IMR-90 (cell line): ENCODE measurements around the gene ITK. TPM values are rescaled to one million over a fixed set of nuclear protein-coding genes. Genes with fewer than 3 reads are reported as not detected.

Experiments
- ATAC-seq: fragments of 200-7000 bp; cut with Tn5 transposase; 2 replicates; pipeline ENCODE4 v1.9.1; 2020; ENCODE audit warnings: low read depth, mild to moderate bottlenecking, moderate library complexity
- BruUV-seq: library from RNA; stranded (reverse); fragments of 400-500 nt; replicated peaks from 2 replicates; lab custom pipeline; 2021; lab: Mats Ljungman, UMichigan
- CTCF ChIA-PET: fragments of 300-600 bp; formaldehyde crosslinking; extraction: SDS; loops from one replicate; lab custom pipeline; 2021; ENCODE audit warnings: antibody characterized with exemption; lab: Yijun Ruan, JAX
- POLR2A ChIA-PET: fragments of 300-600 bp; sonication (Branson Sonifier 250); formaldehyde crosslinking; loops from one replicate; lab custom pipeline; 2022; ENCODE audit warnings: antibody characterized with exemption; ENCODE audit not compliant: unreplicated experiment; lab: Charles Lee
- DNase-seq: peaks from one replicate; pipeline ENCODE4 v3.0.0; 2013
- H2AFZ ChIP-seq: replicated peaks from 2 replicates; pipeline ENCODE3; 2013; ENCODE audit warnings: low read length, mild to moderate bottlenecking; ENCODE audit not compliant: poor library complexity
- H2AK5ac ChIP-seq: 2 replicates; pipeline ENCODE4 v1.6.1; 2013; ENCODE audit warnings: low read depth, low read length, inconsistent platforms
- H2AK9ac ChIP-seq: replicated peaks from 2 replicates; pipeline ENCODE3; 2013; ENCODE audit warnings: mild to moderate bottlenecking, low read depth, low read length, moderate library complexity; ENCODE audit not compliant: poor library complexity
- H2BK120ac ChIP-seq: 2 replicates; pipeline ENCODE4 v1.6.1; 2013; ENCODE audit warnings: low read depth, low read length, inconsistent platforms
- H2BK15ac ChIP-seq: 3 replicates; pipeline ENCODE4 v1.6.1; 2013; ENCODE audit warnings: low read depth, low read length, inconsistent platforms
- H2BK20ac ChIP-seq: 2 replicates; pipeline ENCODE4 v1.6.1; 2013; ENCODE audit warnings: low read depth, mild to moderate bottlenecking, inconsistent platforms, low read length, moderate library complexity
- H2BK5ac ChIP-seq: 2 replicates; pipeline ENCODE4 v1.6.1; 2013; ENCODE audit warnings: mild to moderate bottlenecking, low read depth, low read length, inconsistent platforms; ENCODE audit not compliant: poor library complexity, severe bottlenecking
- H3K14ac ChIP-seq: replicated peaks from 2 replicates; pipeline ENCODE4 v1.6.1; 2013; ENCODE audit warnings: low read depth, low read length, inconsistent platforms
- H3K18ac ChIP-seq: 2 replicates; pipeline ENCODE4 v1.6.1; 2013; ENCODE audit warnings: low read depth, low read length, control low read depth
- H3K23ac ChIP-seq: 2 replicates; pipeline ENCODE4 v1.6.1; 2013; ENCODE audit warnings: low read depth, low read length, inconsistent platforms
- H3K27ac ChIP-seq: 2 replicates; pipeline ENCODE4 v1.5.1; 2013; ENCODE audit warnings: mild to moderate bottlenecking, control low read depth, low read length; ENCODE audit not compliant: insufficient read depth
- H3K27me3 ChIP-seq: 2 replicates; pipeline ENCODE4 v1.6.1; 2013; ENCODE audit warnings: low read length; ENCODE audit not compliant: control insufficient read depth, insufficient read depth
- H3K36me3 ChIP-seq: 2 replicates; pipeline ENCODE4 v1.6.1; 2013; ENCODE audit warnings: low read length, mixed read lengths; ENCODE audit not compliant: control insufficient read depth, insufficient read depth
- H3K4ac ChIP-seq: 2 replicates; pipeline ENCODE4 v1.6.1; 2013; ENCODE audit warnings: low read depth, low read length, inconsistent platforms
- H3K4me1 ChIP-seq: 2 replicates; pipeline ENCODE4 v1.6.1; 2013; ENCODE audit warnings: low read length, mixed read lengths; ENCODE audit not compliant: control insufficient read depth, insufficient read depth
- H3K4me2 ChIP-seq: 2 replicates; pipeline ENCODE4 v1.6.1; 2013; ENCODE audit warnings: low read depth, mild to moderate bottlenecking, control low read depth, low read length, moderate library complexity
- H3K4me3 ChIP-seq: 2 replicates; pipeline ENCODE4 v1.5.1; 2013; ENCODE audit warnings: low read depth, mild to moderate bottlenecking, control low read depth, low read length, moderate library complexity; ENCODE audit not compliant: insufficient read depth
- H3K56ac ChIP-seq: 2 replicates; pipeline ENCODE4 v1.6.1; 2013; ENCODE audit warnings: low read length, inconsistent platforms; ENCODE audit not compliant: insufficient read depth; ENCODE audit errors: extremely low read depth
- H3K79me1 ChIP-seq, 2 experiments: 2 replicates each; pipeline ENCODE4 v1.6.1; 2013; ENCODE audit warnings: low read length in 2 of 2, inconsistent platforms in 1 of 2, low read depth in 1 of 2
- H3K9ac ChIP-seq: 2 replicates; pipeline ENCODE4 v1.6.1; 2013; ENCODE audit warnings: low read depth, low read length, control low read depth
- H3K9me1 ChIP-seq: 2 replicates; pipeline ENCODE4 v1.6.1; 2013; ENCODE audit warnings: low read length, inconsistent platforms; ENCODE audit not compliant: insufficient read depth
- H3K9me3 ChIP-seq: 2 replicates; pipeline ENCODE4 v1.6.1; 2013; ENCODE audit warnings: low read length; ENCODE audit not compliant: control insufficient read depth, insufficient read depth
- H4K20me1 ChIP-seq: 2 replicates; pipeline ENCODE4 v1.6.1; 2013; ENCODE audit warnings: low read length, inconsistent platforms; ENCODE audit not compliant: insufficient read depth
- H4K5ac ChIP-seq: 2 replicates; pipeline ENCODE4 v1.6.1; 2013; ENCODE audit warnings: mild to moderate bottlenecking, low read depth, low read length, control low read depth
- H4K8ac ChIP-seq, 2 experiments: 2 replicates each; pipeline ENCODE4 v1.6.1; 2013; ENCODE audit warnings: low read depth in 2 of 2, low read length in 2 of 2, control low read depth in 1 of 2, inconsistent platforms in 1 of 2
- H4K91ac ChIP-seq: 2 replicates; pipeline ENCODE4 v1.6.1; 2013; ENCODE audit warnings: low read depth, low read length, inconsistent platforms; ENCODE audit not compliant: insufficient read depth
- MAZ ChIP-seq: IDR thresholded peaks from 2 replicates; pipeline ENCODE4 v1.6.1; 2012; ENCODE audit warnings: low read depth, mild to moderate bottlenecking, low read length, improper control_type of control experiment, moderate library complexity, borderline replicate concordance
- RAD21 ChIP-seq: IDR thresholded peaks from 2 replicates; pipeline ENCODE4 v1.6.1; 2012; ENCODE audit warnings: low read length, improper control_type of control experiment
- RCOR1 ChIP-seq: IDR thresholded peaks from 2 replicates; pipeline ENCODE4 v1.6.1; 2012; ENCODE audit warnings: mild to moderate bottlenecking, low read length, improper control_type of control experiment; ENCODE audit not compliant: insufficient replicate concordance
- RFX5 ChIP-seq: IDR thresholded peaks from 2 replicates; pipeline ENCODE4 v1.8.0; 2012; ENCODE audit warnings: low read depth, mild to moderate bottlenecking, low read length, moderate library complexity
- WGBS, 2 experiments: methylation state at CpG; one replicate each; pipeline versions ENCODE4 v1.1.5 to v1.1.7; 2013; ENCODE audit warnings: missing lambda C conversion rate in 2 of 2; ENCODE audit not compliant: insufficient read length in 1 of 2; ENCODE audit errors: extremely low coverage in 2 of 2; 5-methylcytosine and 5-hydroxymethylcytosine counted together
- dilution Hi-C: fragments of 300-500 bp; cut with HindIII; formaldehyde crosslinking; loops from one replicate; pipeline ENCODE4 v1.14.3; 2018; ENCODE audit warnings: low sequenced_read_pairs; ENCODE audit not compliant: unreplicated experiment
- in situ Hi-C: fragments of 300-500 bp; cut with MboI; formaldehyde crosslinking; loops from 3 replicates; pipeline ENCODE4 v1.14.3; 2019; ENCODE audit warnings: low sequenced_read_pairs, inconsistent platforms, mixed read lengths
- intact Hi-C: fragments of 100-400 bp; cut with micrococcal nuclease; formaldehyde crosslinking; loops from 2 replicates; pipeline ENCODE4 v1.10.0; 2022
- polyA plus RNA-seq, 3 experiments: library from polyadenylated mRNA; depleted of rRNA; stranded (reverse); fragments of >200 nt; gene quantifications; 2 replicates each; pipeline ENCODE4 v1.2.3, GENCODE V29; 2012; ENCODE audit warnings: low replicate concordance in 1 of 3
- total RNA-seq: library from RNA; depleted of rRNA; stranded (reverse); fragments of >200 nt; gene quantifications from 2 replicates; pipeline ENCODE4 v1.2.3, GENCODE V29; 2012
- TF ChIP-seq, protein P1 (sequence below): fragments of 150-350 bp; IDR thresholded peaks from 2 replicates; pipeline ENCODE4 v1.6.1; 2016; ENCODE audit warnings: low read depth, mild to moderate bottlenecking, low read length, moderate library complexity, borderline replicate concordance
- TF ChIP-seq, protein P2 (sequence below): conservative IDR thresholded peaks from 2 replicates; pipeline ENCODE4 v1.5.1; 2012; ENCODE audit warnings: mild to moderate bottlenecking, low read depth, low read length, improper control_type of control experiment

The ITK gene
- total and polyA plus RNA-seq, 2 of the 4 experiments (the other 2 are of a cell fraction), result not detected

DNA sequence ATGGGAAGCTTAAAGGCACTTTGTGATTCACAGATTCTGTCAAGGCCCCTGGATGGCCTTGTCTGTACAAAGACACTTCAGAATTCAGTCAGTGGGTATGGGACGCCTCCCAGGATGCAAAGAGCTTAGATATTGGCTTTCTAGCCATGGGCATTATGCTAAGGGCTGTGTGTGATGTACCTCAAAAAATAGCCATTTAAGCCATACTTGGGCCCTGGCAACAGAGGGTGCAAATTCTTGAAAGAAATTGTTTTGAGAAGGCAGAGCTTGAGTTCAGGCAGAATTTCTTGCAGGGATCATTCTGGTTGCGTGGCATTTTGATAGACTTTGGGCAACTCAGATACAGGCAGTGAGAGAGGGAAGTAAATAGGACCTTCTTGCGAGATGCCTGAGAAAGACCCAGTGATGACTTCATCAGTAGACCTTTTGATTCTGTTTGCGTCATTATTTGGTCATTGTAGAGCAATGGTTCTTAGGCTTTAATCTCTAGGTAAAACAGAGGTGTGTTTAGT lies 89.2 kb downstream of the ITK start:
- POLR2A ChIA-PET, result no interaction called here
- H4K91ac ChIP-seq, result no peak overlapping the region
- no peak overlapping the region for H2AK9ac ChIP-seq
- no peak overlapping the region for H3K4ac ChIP-seq
- dilution Hi-C loops, result no loop called here
- no peaks in the 10 kb centered on the region for H3K9me1 ChIP-seq
- H3K36me3 ChIP-seq, result no peaks in the 10 kb centered on the region
- CTCF ChIA-PET, result no interaction called here
- H3K56ac ChIP-seq, result no peak overlapping the region
- 72% methylated on average over 2 of the region's 4 CpGs; no CpG with 5 or more reads in 1 of the 2 experiments for WGBS, 2 experiments
- no peak overlapping the region for H2AFZ ChIP-seq
- H4K8ac ChIP-seq, result no peak overlapping the region
- H2BK15ac ChIP-seq, result no peak overlapping the region
- no peak overlapping the region for H2AK5ac ChIP-seq
- intact Hi-C loops, result no loop called here
- no peak overlapping the region for H3K9ac ChIP-seq
- TF ChIP-seq, protein P1, sequence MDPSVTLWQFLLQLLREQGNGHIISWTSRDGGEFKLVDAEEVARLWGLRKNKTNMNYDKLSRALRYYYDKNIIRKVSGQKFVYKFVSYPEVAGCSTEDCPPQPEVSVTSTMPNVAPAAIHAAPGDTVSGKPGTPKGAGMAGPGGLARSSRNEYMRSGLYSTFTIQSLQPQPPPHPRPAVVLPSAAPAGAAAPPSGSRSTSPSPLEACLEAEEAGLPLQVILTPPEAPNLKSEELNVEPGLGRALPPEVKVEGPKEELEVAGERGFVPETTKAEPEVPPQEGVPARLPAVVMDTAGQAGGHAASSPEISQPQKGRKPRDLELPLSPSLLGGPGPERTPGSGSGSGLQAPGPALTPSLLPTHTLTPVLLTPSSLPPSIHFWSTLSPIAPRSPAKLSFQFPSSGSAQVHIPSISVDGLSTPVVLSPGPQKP, result no peak
- TF ChIP-seq RCOR1, result no peak
- no peak for TF ChIP-seq RFX5
- TF ChIP-seq MAZ, result no peak
- no peak for TF ChIP-seq RAD21
- TF ChIP-seq, protein P2, sequence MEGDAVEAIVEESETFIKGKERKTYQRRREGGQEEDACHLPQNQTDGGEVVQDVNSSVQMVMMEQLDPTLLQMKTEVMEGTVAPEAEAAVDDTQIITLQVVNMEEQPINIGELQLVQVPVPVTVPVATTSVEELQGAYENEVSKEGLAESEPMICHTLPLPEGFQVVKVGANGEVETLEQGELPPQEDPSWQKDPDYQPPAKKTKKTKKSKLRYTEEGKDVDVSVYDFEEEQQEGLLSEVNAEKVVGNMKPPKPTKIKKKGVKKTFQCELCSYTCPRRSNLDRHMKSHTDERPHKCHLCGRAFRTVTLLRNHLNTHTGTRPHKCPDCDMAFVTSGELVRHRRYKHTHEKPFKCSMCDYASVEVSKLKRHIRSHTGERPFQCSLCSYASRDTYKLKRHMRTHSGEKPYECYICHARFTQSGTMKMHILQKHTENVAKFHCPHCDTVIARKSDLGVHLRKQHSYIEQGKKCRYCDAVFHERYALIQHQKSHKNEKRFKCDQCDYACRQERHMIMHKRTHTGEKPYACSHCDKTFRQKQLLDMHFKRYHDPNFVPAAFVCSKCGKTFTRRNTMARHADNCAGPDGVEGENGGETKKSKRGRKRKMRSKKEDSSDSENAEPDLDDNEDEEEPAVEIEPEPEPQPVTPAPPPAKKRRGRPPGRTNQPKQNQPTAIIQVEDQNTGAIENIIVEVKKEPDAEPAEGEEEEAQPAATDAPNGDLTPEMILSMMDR, result no peak
- H3K14ac ChIP-seq, result no peak overlapping the region
- no peak overlapping the region for H3K4me2 ChIP-seq
- H3K18ac ChIP-seq, result no peak overlapping the region
- H3K9me3 ChIP-seq, result no peaks in the 10 kb centered on the region
- no peak overlapping the region for H2BK5ac ChIP-seq
- H3K27ac ChIP-seq, result no peak overlapping the region
- H3K27me3 ChIP-seq, result peaks cover 10% of the 10 kb centered on the region
- H2BK20ac ChIP-seq, result no peak overlapping the region
- H2BK120ac ChIP-seq, result no peak overlapping the region
- BruUV-seq, result no TSS peak
- H3K4me3 ChIP-seq, result no peak overlapping the region
- no peak overlapping the region for H4K5ac ChIP-seq
- no peaks in the 10 kb centered on the region for H3K4me1 ChIP-seq
- no peaks in the 10 kb centered on the region for H3K79me1 ChIP-seq
- H4K20me1 ChIP-seq, result no peaks in the 10 kb centered on the region
- in situ Hi-C loops, result no loop called here
- no peak overlapping the region for H3K23ac ChIP-seq
- ATAC-seq, result no peak
- DNase-seq, result no peak
